ENCODE results near the gene DYNC2H1.

Gene DYNC2H1

GRCh38 chr11:103464420-103464819 is 355.2 kb downstream of the DYNC2H1 start:
- Mint-ChIP-seq H3K27ac (no peak overlapping the region), H3K36me3 (ENCODE audit: low read depth) (no peaks in the 10 kb centered on the region), H3K9me3 (no peaks in the 10 kb centered on the region), H3K4me3 (no peak overlapping the region), H3K27me3 (ENCODE audit: low read depth) (no peaks in the 10 kb centered on the region), H3K4me1 (ENCODE audit: low read depth) (no peaks in the 10 kb centered on the region)

GRCh38 chr11:103465555-103466140 is 356.4 kb downstream of the DYNC2H1 start:
- H3K4me1 Mint-ChIP-seq (ENCODE audit: low read depth) = no peaks in the 10 kb centered on the region
- H3K9me3 Mint-ChIP-seq = no peaks in the 10 kb centered on the region
- H3K4me3 Mint-ChIP-seq = no peak overlapping the region

DNA sequence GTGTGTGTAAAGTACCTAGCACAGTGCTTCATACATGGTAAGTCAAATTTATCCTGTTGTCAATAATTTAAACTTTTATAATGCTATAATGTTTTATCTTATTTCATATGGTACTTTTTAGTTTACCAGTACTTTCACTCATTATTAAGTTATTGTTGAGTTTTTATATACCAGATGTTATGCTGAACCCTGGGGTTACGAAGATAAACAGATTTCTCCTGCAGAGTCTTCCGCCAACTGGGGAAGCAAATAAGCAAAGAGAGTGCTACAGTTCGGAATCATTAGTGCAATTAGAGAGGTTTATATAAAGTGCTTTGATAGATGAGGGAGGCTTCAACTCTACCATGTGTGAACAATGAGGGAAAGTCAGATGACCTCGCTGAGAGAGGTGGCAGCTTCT is 362.3 kb downstream of the DYNC2H1 start:
- Mint-ChIP-seq H3K4me3 (no peak overlapping the region), H3K27ac (no peak overlapping the region), H3K36me3 (ENCODE audit: low read depth) (no peaks in the 10 kb centered on the region), H3K27me3 (ENCODE audit: low read depth) (no peaks in the 10 kb centered on the region), H3K9me3 (no peaks in the 10 kb centered on the region), H3K4me1 (ENCODE audit: low read depth) (no peaks in the 10 kb centered on the region)

More at GRCh38 chr11:103465555-103466140, 356.4 kb downstream of the DYNC2H1 start:
- H3K27me3 Mint-ChIP-seq (ENCODE audit: low read depth) = no peaks in the 10 kb centered on the region
- H3K27ac Mint-ChIP-seq = no peak overlapping the region
- H3K36me3 Mint-ChIP-seq (ENCODE audit: low read depth) = no peaks in the 10 kb centered on the region

DNA sequence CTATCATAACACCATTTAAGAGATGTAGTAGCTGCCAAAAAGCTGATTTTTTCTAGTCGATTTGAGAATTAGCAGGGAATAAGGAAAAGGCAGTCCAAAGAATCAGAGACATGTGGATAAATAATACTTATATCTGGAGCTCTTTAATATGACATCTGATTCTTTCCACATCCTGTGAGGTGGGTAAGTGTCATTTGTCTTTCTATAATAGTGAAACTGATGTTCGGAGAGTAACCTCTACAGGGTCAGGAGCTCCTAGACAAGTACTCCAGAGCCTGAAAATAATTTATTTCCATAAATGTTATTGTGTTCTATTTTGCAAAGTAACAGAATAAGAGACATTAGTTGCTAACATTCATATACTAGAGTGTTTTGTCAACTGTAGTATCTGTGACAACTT is 367.6 kb downstream of the DYNC2H1 start:
- H3K4me1 Mint-ChIP-seq (ENCODE audit: low read depth) = no peaks in the 10 kb centered on the region

DNA sequence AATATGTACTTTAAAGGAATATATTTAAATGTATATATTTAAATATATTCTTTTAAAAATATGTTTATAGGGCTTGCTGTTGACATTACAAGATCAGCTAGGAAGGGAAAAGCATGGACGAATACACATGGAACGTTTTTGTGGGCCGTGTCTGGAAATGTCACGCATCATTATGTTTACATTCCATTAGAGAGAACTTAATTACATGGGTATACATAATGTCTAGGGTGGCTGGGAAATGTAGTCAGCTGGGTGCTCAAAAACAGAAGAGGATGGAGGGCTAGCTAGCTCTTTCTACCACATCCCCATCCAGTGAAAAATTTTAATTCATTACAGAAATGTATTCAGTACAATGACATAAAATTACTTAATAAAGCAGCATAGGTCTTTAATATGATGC is 371.2 kb downstream of the DYNC2H1 start:
- H3K36me3 Mint-ChIP-seq (ENCODE audit: low read depth) = no peaks in the 10 kb centered on the region
- H3K27me3 Mint-ChIP-seq (ENCODE audit: low read depth) = no peaks in the 10 kb centered on the region
- no peaks in the 10 kb centered on the region for H3K9me3 Mint-ChIP-seq
- H3K4me3 Mint-ChIP-seq = no peak overlapping the region
- H3K4me1 Mint-ChIP-seq (ENCODE audit: low read depth) = no peaks in the 10 kb centered on the region
- no peak overlapping the region for H3K27ac Mint-ChIP-seq

More for the DNA sequence above, 367.6 kb downstream of the DYNC2H1 start:
- Mint-ChIP-seq H3K4me3 (no peak overlapping the region), H3K27me3 (ENCODE audit: low read depth) (no peaks in the 10 kb centered on the region), H3K27ac (no peak overlapping the region), H3K36me3 (ENCODE audit: low read depth) (no peaks in the 10 kb centered on the region), H3K9me3 (no peaks in the 10 kb centered on the region)

DNA sequence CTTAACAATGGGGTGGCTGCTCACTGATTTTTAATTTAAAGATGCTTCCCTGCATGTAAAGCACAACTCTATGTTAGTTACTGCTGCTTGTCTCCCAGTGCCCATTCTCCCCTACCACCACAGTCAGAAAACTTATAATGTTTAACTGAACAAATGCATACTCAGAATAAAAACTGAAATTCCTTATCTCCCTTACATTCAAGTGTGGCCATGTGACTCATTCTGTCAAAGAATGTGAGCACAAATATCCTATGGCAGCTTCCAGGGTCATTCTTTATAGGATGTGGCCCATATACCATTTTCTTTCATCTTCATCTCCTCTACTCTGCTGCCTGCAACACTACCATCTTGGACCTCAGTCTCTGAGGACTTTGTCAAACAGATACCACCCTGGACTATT is 374.8 kb downstream of the DYNC2H1 start:
- peaks cover 9% of the 10 kb centered on the region for H3K9me3 Mint-ChIP-seq
- H3K27me3 Mint-ChIP-seq (ENCODE audit: low read depth) = no peaks in the 10 kb centered on the region
- no peak overlapping the region for H3K27ac Mint-ChIP-seq
- no peaks in the 10 kb centered on the region for H3K36me3 Mint-ChIP-seq (ENCODE audit: low read depth)
- H3K4me3 Mint-ChIP-seq = no peak overlapping the region
- peaks cover 4% of the 10 kb centered on the region for H3K4me1 Mint-ChIP-seq (ENCODE audit: low read depth)

DNA sequence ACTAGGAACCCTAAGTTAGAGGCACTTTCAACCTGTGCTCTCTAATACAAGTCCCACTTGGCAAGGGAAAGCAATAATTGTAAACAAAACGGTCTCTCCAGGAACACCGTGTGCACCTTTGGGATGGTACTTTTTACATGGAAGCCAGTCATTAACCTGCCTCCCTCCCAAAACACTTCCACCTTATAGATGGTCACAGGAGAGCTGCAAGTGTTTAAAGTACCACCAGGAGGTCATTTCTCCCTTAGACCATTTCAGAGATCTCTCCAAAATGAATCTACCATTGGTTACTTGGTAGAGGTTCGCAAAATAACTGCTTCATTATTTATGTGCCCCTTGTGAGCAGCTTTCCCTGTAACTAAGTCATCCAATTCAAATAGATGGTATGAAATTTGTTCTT is 375.3 kb downstream of the DYNC2H1 start:
- Mint-ChIP-seq H3K4me1 (ENCODE audit: low read depth) (peaks cover 4% of the 10 kb centered on the region), H3K9me3 (peaks cover 9% of the 10 kb centered on the region), H3K27ac (no peak overlapping the region), H3K36me3 (ENCODE audit: low read depth) (no peaks in the 10 kb centered on the region), H3K4me3 (no peak overlapping the region), H3K27me3 (ENCODE audit: low read depth) (no peaks in the 10 kb centered on the region)

DNA sequence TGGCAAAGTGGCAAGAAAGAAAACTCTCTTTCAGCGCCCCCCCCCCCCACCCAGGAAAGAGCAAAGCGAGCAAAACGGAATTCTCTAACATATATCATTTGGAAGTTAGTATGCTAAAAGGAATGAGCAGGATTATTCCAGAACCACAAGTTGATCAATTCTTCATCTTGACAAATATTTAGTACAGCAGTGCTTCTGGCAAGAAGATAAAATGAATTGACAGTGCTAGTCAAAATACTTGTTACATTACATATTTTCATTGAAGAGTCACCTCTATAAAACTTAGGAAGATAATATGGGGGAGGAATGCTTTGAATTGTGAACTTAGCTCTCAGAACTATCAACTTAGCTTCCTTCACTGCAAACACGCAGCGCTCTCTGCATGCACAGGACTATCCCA is 377.4 kb downstream of the DYNC2H1 start:
- H3K36me3 Mint-ChIP-seq (ENCODE audit: low read depth) = no peaks in the 10 kb centered on the region
- H3K9me3 Mint-ChIP-seq = peaks cover 9% of the 10 kb centered on the region
- peaks cover 4% of the 10 kb centered on the region for H3K4me1 Mint-ChIP-seq (ENCODE audit: low read depth)
- no peak overlapping the region for H3K4me3 Mint-ChIP-seq
- no peak overlapping the region for H3K27ac Mint-ChIP-seq
- H3K27me3 Mint-ChIP-seq (ENCODE audit: low read depth) = no peaks in the 10 kb centered on the region

DNA sequence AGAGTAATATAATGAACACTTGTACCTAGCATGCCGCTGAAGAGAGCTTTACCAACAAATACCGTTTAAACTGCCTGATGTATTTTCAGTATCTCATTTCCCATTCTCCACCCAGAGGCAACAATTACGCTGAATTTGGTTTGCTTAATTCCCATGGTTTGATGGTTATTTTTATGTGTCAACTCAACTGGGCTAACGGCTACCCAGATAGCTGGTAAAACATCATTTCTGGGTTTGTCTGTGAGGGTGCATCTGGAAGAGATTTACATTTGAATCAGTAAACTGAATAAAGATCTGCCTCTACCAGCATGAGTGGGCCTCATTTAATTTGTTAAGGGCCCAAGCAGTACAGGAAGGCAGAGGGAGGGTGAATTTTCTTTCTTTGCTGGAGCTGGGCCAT is 377.9 kb downstream of the DYNC2H1 start:
- peaks cover 9% of the 10 kb centered on the region for H3K9me3 Mint-ChIP-seq
- no peak overlapping the region for H3K27ac Mint-ChIP-seq
- peaks cover 4% of the 10 kb centered on the region for H3K4me1 Mint-ChIP-seq (ENCODE audit: low read depth)
- no peaks in the 10 kb centered on the region for H3K36me3 Mint-ChIP-seq (ENCODE audit: low read depth)
- H3K4me3 Mint-ChIP-seq = no peak overlapping the region
- no peaks in the 10 kb centered on the region for H3K27me3 Mint-ChIP-seq (ENCODE audit: low read depth)

DNA sequence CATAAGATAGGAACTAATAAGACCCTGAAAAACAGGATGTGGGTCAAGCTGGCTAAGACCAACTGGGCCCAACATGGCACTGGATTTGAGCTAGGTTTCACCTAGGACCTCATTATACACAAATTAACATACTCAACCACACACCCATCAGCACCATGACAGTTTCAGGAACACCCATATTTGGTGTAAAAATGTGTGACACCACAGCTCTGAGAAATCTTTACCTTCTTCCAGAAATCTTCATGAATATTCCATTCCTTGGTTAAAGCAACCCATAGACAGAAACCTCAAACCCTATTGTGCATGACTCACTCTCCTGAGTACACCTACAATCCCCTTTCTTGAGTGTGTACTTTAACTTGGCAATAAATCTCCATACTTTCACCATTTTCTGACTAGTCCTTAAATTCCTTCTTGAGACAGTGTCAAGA is 378.8 kb downstream of the DYNC2H1 start:
- Mint-ChIP-seq H3K36me3 (ENCODE audit: low read depth) (no peaks in the 10 kb centered on the region), H3K27ac (peak overlapping the region; percentile 11), H3K4me1 (ENCODE audit: low read depth) (peaks cover 4% of the 10 kb centered on the region), H3K27me3 (ENCODE audit: low read depth) (no peaks in the 10 kb centered on the region), H3K4me3 (no peak overlapping the region), H3K9me3 (peaks cover 9% of the 10 kb centered on the region)

DNA sequence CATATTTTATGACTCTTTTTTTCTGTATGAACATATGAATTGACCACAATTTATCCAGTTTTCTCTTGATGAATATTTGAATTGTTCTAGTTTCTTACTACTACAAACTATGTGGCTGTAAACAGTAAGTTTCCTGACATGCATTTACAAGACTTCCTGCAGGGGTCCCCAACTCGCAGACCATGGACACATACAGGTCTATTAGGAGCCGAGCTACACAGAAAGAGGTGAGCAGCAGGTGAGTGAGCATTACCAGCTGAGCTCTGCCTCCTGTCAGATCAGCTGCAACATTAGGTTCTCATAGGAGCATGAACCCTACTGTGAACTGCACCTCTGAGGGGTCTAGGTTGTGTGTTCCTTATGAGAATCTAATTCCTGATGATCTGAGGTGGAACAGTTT is 379.4 kb downstream of the DYNC2H1 start:
- peaks cover 9% of the 10 kb centered on the region for H3K9me3 Mint-ChIP-seq
- H3K4me3 Mint-ChIP-seq = no peak overlapping the region
- H3K27ac Mint-ChIP-seq = no peak overlapping the region
- no peaks in the 10 kb centered on the region for H3K36me3 Mint-ChIP-seq (ENCODE audit: low read depth)
- H3K4me1 Mint-ChIP-seq (ENCODE audit: low read depth) = peaks cover 4% of the 10 kb centered on the region
- H3K27me3 Mint-ChIP-seq (ENCODE audit: low read depth) = no peaks in the 10 kb centered on the region

DNA sequence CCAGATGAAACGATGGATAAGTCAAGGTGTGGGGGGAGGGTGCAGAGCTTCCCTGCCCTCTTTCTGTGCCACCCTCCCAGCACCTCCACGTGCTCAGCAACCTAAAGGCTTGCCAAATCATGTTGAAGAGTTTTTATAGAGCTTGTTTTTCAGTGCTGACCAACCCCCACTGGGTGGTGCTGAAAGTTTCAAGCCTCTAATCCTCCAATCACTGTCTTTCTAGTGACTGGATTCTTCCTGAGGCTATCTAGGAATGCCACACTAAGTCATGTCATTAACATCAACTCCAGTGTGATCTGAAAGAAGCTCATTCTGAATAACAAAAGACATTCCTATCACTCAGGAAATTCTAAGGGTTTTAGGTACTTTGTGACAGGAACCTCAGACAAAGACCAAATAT is 382.6 kb downstream of the DYNC2H1 start:
- Mint-ChIP-seq H3K36me3 (ENCODE audit: low read depth) (no peaks in the 10 kb centered on the region), H3K4me3 (no peak overlapping the region), H3K27ac (no peak overlapping the region), H3K9me3 (peaks cover 9% of the 10 kb centered on the region), H3K27me3 (ENCODE audit: low read depth) (no peaks in the 10 kb centered on the region), H3K4me1 (ENCODE audit: low read depth) (peaks cover 4% of the 10 kb centered on the region)

GRCh38 chr11:103494491-103494890 is 385.3 kb downstream of the DYNC2H1 start:
- Mint-ChIP-seq H3K4me3 (no peak overlapping the region), H3K27ac (no peak overlapping the region), H3K9me3 (no peaks in the 10 kb centered on the region), H3K36me3 (ENCODE audit: low read depth) (no peaks in the 10 kb centered on the region), H3K27me3 (ENCODE audit: low read depth) (no peaks in the 10 kb centered on the region), H3K4me1 (ENCODE audit: low read depth) (no peaks in the 10 kb centered on the region)

- Mint-ChIP-seq H3K27me3 (ENCODE audit: low read depth) (no peaks in the 10 kb centered on the region), H3K27ac (no peak overlapping the region), H3K4me3 (no peak overlapping the region), H3K9me3 (no peaks in the 10 kb centered on the region), H3K36me3 (ENCODE audit: low read depth) (no peaks in the 10 kb centered on the region), H3K4me1 (ENCODE audit: low read depth) (no peaks in the 10 kb centered on the region)
These were observed 388.0 kb downstream of the DYNC2H1 start for GRCh38 chr11:103497268-103497667.

DNA sequence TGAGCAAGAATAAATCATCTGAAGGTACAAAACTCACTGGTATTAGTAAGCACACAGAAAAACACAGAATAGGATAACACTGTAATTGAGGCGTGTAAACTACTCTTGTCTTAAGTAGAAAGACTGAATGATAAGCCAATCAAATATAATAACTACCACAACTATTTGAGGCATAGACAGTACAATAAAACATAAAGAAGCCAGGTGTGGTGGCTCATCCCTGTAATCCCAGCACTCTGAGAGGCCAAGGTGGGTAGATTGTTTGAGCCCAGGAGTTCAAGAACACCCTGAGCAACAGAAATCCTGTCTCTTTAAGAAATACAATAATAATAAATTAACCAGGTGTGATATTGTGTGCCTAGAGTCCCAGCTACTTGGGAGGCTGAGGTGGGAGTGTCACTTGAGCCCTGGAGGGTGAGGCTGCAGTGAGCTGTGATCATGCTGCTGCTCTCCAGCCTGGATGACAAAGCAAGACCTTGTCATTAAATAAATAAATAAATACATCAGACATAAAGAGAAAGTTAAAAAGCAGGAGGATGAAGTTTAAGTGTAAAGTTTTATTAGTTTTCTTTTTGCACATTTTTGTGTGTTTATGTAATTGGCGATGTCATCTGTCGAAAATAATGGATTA is 390.6 kb downstream of the DYNC2H1 start:
- Mint-ChIP-seq H3K27ac (no peak overlapping the region), H3K4me1 (ENCODE audit: low read depth) (no peaks in the 10 kb centered on the region), H3K4me3 (no peak overlapping the region), H3K9me3 (no peaks in the 10 kb centered on the region), H3K27me3 (ENCODE audit: low read depth) (no peaks in the 10 kb centered on the region), H3K36me3 (ENCODE audit: low read depth) (no peaks in the 10 kb centered on the region)
